Stimulated activated CD8-positive, alpha-beta memory T cell treated with anti-CD3 and anti-CD28 coated beads, Interleukin-12 subunit alpha, Interleukin-12 subunit beta, amount 100 ng/mL, for 24 hours (primary cell): ENCODE results near the gene STK32C.

Experiments
- DNase-seq: peaks from one replicate; pipeline ENCODE4 v3.0.0-alpha.2; 2020; ENCODE audit errors: extremely low read depth

STK32C gene

DNA sequence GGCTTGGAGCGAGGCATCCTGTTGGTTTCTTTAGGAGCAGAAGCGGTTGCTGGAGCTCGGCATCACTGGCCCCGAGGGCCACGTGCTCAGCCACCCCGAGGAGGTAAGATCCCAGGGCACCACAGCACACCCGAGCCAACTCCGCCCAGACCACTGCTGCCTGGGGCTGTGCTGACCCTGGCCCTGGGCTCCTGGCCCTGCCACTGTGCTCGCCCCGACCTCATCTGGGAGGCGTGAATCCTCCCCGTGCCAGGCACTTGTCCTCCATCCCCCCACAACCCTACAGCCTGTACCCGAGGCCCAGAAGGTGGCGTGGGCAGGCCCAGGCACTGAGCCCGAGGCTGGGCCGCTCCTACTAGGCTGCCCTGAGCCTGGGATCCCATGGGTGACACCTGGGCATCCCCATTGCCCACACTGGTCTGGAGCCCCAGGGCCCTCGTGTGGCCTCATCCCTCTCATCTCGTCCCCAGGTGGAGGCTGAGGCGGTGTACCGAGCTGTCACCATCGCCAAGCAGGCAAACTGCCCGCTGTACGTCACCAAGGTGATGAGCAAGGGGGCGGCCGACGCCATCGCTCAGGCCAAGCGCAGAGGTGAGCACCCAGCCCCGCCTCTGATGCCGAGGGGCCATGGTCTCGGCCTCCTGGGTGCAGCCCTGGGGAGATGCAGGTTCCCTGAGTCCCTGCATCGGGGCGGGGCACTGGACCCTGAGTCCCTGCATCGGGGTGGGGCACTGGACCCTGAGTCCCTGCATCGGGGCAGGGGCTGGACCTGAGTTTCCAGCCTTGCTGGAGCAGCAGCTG lies 109.2 kb downstream of the STK32C start:
- no peak for DNase-seq

- DNase-seq: no peak
Measured at GRCh38 chr10:132198068-132198370, 109.7 kb downstream of the STK32C start.

DNA sequence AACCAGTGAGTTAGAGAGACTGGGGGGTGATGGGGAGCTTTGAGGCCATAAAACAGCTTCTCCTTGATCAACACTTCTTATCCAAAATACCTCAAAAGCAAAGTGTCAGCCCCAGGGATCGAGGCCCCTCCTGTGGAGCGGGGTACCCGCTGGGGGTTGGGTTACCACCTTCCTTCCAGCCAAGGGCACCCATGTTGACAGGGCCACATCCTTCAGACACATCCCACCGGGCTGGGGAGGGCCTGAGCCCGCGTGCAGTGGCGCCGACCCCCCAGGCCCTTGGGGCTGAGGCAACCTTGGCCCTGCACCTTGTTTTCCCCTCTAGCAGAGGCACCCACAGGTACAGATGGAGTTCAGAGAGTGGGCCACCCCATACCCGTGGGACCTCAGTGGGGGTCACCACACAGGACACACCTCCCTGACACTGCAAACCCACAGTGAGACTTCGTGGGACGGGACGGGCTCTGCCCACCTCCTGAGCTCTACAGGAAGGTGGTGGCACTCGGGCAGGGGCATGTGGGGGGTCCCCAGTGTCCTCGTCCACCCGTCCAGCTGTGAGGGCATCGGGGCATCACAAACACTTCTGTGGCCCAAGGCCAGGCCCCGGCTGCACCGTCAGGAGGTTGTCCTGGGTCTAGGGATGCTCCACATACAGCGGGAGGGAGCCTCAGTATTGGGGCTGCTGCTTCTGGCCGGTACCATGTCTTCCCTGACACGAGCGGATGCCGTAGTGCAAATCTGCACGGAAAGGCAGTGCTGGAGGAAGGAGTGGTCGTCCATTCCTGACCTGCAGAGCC lies 110.3 kb downstream of the STK32C start:
- DNase-seq: no peak

- no peak for DNase-seq
Measured at GRCh38 chr10:132196178-132197113, 111.3 kb downstream of the STK32C start.

GRCh38 chr10:132195366-132196075 lies 112.2 kb downstream of the STK32C start:
- DNase-seq: no peak

DNA sequence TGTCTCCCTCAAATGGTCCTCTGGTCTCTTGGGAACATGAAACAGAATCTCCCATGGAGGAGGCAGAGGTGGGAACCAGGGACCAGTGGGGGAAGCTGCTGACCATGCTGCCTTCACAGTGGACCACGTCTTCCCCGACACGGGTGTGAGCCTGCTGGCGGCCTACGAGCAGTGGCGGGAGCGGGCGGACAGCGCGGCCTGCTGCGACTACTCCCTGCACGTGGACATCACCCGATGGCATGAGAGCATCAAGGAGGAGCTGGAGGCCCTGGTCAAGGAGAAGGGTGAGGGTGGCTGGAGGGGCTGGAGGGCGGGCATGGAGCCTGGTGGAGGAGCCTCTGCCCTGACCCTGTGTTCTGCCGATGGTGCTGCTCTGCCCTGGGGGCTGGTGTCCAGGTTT lies 113.0 kb downstream of the STK32C start:
- no peak for DNase-seq

GRCh38 chr10:132193907-132194552 lies 113.7 kb downstream of the STK32C start:
- DNase-seq: no peak

GRCh38 chr10:132192991-132193665 lies 114.6 kb downstream of the STK32C start:
- DNase-seq: no peak

- DNase-seq: no peak
Measured at GRCh38 chr10:132192076-132192975, 115.4 kb downstream of the STK32C start.

GRCh38 chr10:132189810-132190422 lies 117.8 kb downstream of the STK32C start:
- no peak for DNase-seq

DNA sequence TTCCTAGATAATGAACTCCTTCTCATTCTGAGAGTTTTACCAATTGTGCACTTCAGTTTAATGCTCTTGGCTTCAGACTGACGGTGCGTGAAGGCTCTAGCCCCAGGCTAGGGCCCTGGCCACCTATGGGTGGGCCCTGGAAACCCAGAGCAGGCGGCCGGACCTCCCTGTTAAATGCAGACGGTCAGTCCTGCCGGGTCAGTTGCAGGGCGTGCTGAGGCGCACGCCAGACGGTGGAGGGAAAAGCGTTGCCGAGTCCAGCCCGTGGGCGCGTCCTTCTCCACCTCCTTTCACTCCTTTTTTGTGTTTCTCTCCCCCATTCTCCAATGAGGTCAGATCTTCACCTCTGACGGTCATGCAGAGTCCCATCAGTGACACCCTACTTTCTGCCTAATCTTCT lies 118.7 kb downstream of the STK32C start:
- no peak for DNase-seq

DNA sequence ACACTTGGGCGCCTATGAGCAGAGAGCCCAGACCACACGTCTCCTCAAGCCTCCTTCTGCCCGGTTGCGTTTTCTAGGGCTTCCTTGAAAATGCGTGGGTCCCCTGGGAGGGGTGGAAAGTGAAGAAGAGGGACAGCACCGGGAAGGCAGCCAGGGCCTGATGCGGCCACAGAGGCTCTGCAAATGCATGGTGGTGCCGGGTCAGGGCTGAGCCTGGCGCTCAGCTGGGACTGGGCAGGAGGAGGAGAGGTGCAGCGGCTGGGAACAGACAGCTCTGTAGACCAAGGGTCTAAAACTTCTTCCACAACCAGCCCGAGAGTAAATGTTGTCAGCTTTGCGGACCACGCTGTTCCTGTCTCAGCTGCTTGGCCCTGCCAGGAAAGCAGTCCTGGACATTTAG lies 119.4 kb downstream of the STK32C start:
- DNase-seq: no peak

GRCh38 chr10:132187430-132188138 lies 120.2 kb downstream of the STK32C start:
- DNase-seq: no peak

GRCh38 chr10:132186488-132187429 lies 121.0 kb downstream of the STK32C start, which contains the start of gene DPYSL4:
Gene DPYSL4 (plus strand): TSS chr10:132186948. CDS start chr10:132187064, 116 bp downstream.
- DNase-seq: no peak

DNA sequence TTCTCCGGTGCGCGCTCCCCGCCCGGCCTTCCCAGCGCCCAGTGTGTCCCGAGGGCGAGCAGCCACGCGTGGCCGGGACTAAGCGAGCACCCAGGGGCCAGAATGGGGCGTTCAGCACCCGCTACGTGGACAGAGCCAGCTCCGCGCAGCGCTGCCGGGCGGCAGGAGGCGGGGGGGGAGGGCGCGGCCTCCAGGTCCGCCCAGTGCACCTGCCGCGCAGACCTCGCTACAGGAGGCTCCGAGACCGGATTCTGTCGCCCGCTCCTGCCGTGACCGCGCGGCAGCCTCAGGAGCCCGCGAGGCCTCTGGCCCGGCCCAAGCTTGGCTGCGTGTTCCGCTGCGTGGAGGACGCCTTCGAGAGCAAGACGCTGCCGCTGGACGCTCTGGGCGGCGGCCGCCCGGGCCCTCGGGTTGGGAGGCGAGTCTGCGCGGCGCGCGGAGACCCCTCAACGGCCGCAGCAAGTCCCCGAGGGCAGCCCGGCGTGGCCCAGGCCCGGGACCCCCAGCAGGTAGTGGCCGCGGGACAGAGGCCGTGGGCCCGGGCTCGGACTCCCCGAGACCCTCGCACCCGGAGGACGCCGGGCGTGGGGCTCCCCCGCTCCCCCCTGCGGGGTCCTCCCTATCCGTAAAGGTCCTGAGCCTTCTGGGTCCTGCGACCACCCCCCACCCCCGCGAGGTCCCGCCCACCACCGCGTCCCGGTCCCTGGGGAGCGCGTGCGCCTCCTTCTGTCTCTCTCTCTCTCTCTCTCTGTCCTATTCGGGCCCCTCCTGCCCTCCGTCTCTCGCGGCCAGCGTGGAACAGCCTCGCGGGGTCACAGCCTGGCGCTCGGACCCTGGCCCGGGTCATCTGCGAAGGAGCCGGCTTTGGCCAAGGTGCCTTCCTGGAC lies 121.9 kb downstream of the STK32C start:
- DNase-seq: no peak
